ENCODE results near the gene PRKACG.

The PRKACG gene

DNA sequence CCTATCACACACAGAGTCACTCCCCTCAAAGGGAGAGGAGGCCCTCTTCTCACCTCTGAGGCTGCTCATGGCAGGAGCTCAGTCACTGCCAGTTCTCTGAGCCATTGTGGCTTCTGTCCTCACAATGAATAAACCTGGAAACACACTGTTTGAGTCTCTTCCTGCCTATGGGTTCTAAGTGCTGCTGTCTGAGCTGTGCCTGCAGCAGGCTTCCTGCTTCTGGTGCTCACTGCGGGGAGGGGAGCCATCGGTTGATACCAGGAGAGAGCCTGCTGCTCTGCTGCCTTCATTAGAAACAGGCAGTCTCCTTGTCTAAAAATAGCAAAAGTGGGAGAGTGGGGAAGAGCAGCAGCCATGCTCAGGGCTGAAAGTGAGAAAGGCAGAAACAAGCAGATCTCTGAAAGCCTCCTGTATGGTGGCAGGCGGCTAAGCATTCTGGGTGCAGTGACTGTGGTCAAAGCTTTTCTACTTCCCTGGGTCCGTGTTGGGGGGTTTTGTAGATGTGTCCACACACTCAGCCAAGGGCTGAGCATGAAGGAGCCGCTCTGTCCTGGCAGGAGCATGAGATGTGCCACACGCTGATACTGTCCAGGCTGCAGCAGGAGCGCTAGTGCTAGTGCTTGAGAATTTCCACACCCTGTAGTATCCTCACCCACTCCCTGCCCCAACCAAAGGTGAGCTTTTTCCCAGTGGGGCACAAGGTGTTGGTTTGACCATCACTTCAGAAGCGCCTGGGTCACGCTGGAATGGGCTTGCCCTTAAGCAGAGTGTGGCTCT lies 34.2 kb downstream of the PRKACG start:
- no peak for DNase-seq (ENCODE audit: low spot score)
- in situ Hi-C loops (cut with MboI; ENCODE audit: low sequenced_read_pairs, unreplicated experiment), result no loop called here
- no peak for TF ChIP-seq CTCF (IDR thresholded peaks at IDR 0.05; ENCODE audit: borderline replicate concordance, control extremely low read depth, extremely low read depth, insufficient read depth, missing control alignments)

GRCh38 chr9:68978501-68978900 lies 35.4 kb downstream of the PRKACG start:
- TF ChIP-seq CTCF (IDR thresholded peaks at IDR 0.05; ENCODE audit: borderline replicate concordance, control extremely low read depth, extremely low read depth, insufficient read depth, missing control alignments), result no peak
- in situ Hi-C loops (cut with MboI; ENCODE audit: low sequenced_read_pairs, unreplicated experiment), result no loop called here
- DNase-seq (ENCODE audit: low spot score), result no peak

GRCh38 chr9:68978066-68978465 lies 35.8 kb downstream of the PRKACG start:
- DNase-seq (ENCODE audit: low spot score), result no peak
- in situ Hi-C loops (cut with MboI; ENCODE audit: low sequenced_read_pairs, unreplicated experiment), result no loop called here
- no peak for TF ChIP-seq CTCF (IDR thresholded peaks at IDR 0.05; ENCODE audit: borderline replicate concordance, control extremely low read depth, extremely low read depth, insufficient read depth, missing control alignments)

- in situ Hi-C loops (cut with MboI; ENCODE audit: low sequenced_read_pairs, unreplicated experiment), result no loop called here
- no peak for TF ChIP-seq CTCF (IDR thresholded peaks at IDR 0.05; ENCODE audit: borderline replicate concordance, control extremely low read depth, extremely low read depth, insufficient read depth, missing control alignments)
- DNase-seq (ENCODE audit: low spot score), result no peak
Measured at GRCh38 chr9:68975365-68976043, 38.4 kb downstream of the PRKACG start.

DNA sequence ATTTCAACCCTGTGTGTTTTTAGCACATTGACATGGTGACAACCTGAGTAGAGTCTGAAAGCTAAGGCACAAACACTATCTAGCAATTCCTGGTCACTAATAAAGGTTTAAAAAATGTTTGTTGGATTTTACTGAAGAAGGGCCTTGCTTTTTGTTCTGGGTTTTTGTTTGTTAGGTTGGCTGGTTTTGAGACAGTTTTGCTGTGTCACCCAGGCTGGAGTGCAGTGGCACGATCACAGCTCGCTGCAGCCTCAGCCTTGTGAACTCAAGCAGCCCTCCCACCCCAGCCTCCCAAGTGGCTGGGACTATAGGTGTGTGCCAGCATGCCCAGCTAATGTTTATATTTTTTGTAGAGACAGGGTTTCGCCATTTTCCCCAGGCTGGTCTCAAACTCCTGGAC lies 39.0 kb downstream of the PRKACG start:
- no peak for TF ChIP-seq CTCF (IDR thresholded peaks at IDR 0.05; ENCODE audit: borderline replicate concordance, control extremely low read depth, extremely low read depth, insufficient read depth, missing control alignments)
- in situ Hi-C loops (cut with MboI; ENCODE audit: low sequenced_read_pairs, unreplicated experiment), result no loop called here
- DNase-seq (ENCODE audit: low spot score), result no peak

GRCh38 chr9:68974431-68974830 lies 39.5 kb downstream of the PRKACG start:
- in situ Hi-C loops (cut with MboI; ENCODE audit: low sequenced_read_pairs, unreplicated experiment), result no loop called here
- DNase-seq (ENCODE audit: low spot score), result peak; percentile 67
- TF ChIP-seq CTCF (IDR thresholded peaks at IDR 0.05; ENCODE audit: borderline replicate concordance, control extremely low read depth, extremely low read depth, insufficient read depth, missing control alignments), result no peak
